Liver (tissue), 9 donors: ENCODE data around the gene HEPACAM2. TPM values are rescaled to one million over a fixed set of nuclear protein-coding genes. Genes with fewer than 3 reads are reported as not detected.
A peak's percentile ranks its signal among the peaks of the same experiment; 100 is the strongest.

ENCODE experiments used
- DNase-seq: peaks from one replicate; pipeline ENCODE4 v3.0.0-alpha.2; 2017; ENCODE audit warnings: low spot score
- H3K27ac ChIP-seq, 2 donors: one replicate each; pipeline ENCODE4 v1.7.0; 2013; ENCODE audit warnings: inconsistent platforms in 2 of 2, low read length in 2 of 2, control low read depth in 1 of 2, low read depth in 1 of 2, mild to moderate bottlenecking in 1 of 2
- H3K27me3 ChIP-seq, 4 donors: one replicate each; pipeline versions ENCODE4 v1.6.1 to v1.7.0; 2013; ENCODE audit warnings: low read length in 3 of 4, inconsistent platforms in 1 of 4, mild to moderate bottlenecking in 1 of 4, moderate library complexity in 1 of 4; ENCODE audit not compliant: control insufficient read depth in 4 of 4, insufficient read depth in 4 of 4
- H3K36me3 ChIP-seq, 4 donors: one replicate each; pipeline versions ENCODE4 v1.6.1 to v1.7.0; 2013; ENCODE audit warnings: low read length in 3 of 4, mild to moderate bottlenecking in 3 of 4, low read depth in 1 of 4, moderate library complexity in 1 of 4; ENCODE audit not compliant: control insufficient read depth in 4 of 4, insufficient read depth in 3 of 4
- H3K4me1 ChIP-seq, 4 donors: one replicate each; pipeline versions ENCODE4 v1.6.1 to v1.7.0; 2013; ENCODE audit warnings: low read length in 3 of 4, mild to moderate bottlenecking in 3 of 4, moderate library complexity in 1 of 4; ENCODE audit not compliant: control insufficient read depth in 4 of 4, insufficient read depth in 4 of 4
- H3K4me3 ChIP-seq, 3 donors: one replicate each; pipeline versions ENCODE4 v1.6.1 to v1.7.0; 2013; ENCODE audit warnings: low read length in 3 of 3, control low read depth in 1 of 3, low read depth in 1 of 3, mild to moderate bottlenecking in 1 of 3
- H3K9ac ChIP-seq, 2 donors: one replicate each; pipeline ENCODE4 v1.7.0; 2013; ENCODE audit warnings: low read length in 2 of 2, mild to moderate bottlenecking in 2 of 2, moderate library complexity in 2 of 2, control low read depth in 1 of 2, low read depth in 1 of 2
- H3K9me3 ChIP-seq, 4 donors: one replicate each; pipeline versions ENCODE4 v1.6.1 to v1.7.0; 2013; ENCODE audit warnings: low read length in 3 of 4; ENCODE audit not compliant: control insufficient read depth in 4 of 4
- ATF3 ChIP-seq: IDR thresholded peaks from 2 replicates; pipeline ENCODE4 v1.6.1; 2016; ENCODE audit warnings: antibody characterized with exemption
- CTCF ChIP-seq: fragments of 150-350 bp; IDR thresholded peaks from 2 replicates; pipeline ENCODE4 v1.5.1; 2017; ENCODE audit warnings: improper control_type of control experiment, low read depth, low read length; ENCODE audit not compliant: missing input control
- EGR1 ChIP-seq, 2 donors: IDR thresholded peaks; 2 replicates each; pipeline ENCODE4 v1.6.1; 2016 to 2018; ENCODE audit warnings: antibody characterized with exemption in 2 of 2, low read depth in 2 of 2
- FOXA1 ChIP-seq: IDR thresholded peaks from 2 replicates; pipeline ENCODE4 v1.6.1; 2016; ENCODE audit warnings: antibody characterized with exemption
- FOXA2 ChIP-seq: IDR thresholded peaks from 2 replicates; pipeline ENCODE4 v1.6.1; 2016; ENCODE audit warnings: antibody characterized with exemption
- GABPA ChIP-seq, 2 donors: IDR thresholded peaks in 1 of 2; conservative IDR thresholded peaks in 1 of 2; 2 replicates each; pipeline ENCODE4 v1.6.1; 2016; ENCODE audit warnings: antibody characterized with exemption in 2 of 2, mild to moderate bottlenecking in 1 of 2, moderate library complexity in 1 of 2
- HNF4A ChIP-seq, 2 donors: conservative IDR thresholded peaks; 2 replicates each; pipeline ENCODE4 v1.6.1; 2016; ENCODE audit warnings: antibody characterized with exemption in 2 of 2, mild to moderate bottlenecking in 2 of 2
- HNF4G ChIP-seq: IDR thresholded peaks from 2 replicates; pipeline ENCODE4 v1.6.1; 2016; ENCODE audit warnings: antibody characterized with exemption
- MAX ChIP-seq: IDR thresholded peaks from 2 replicates; pipeline ENCODE4 v1.6.1; 2016; ENCODE audit warnings: antibody characterized with exemption
- NR2F2 ChIP-seq: IDR thresholded peaks from 2 replicates; pipeline ENCODE4 v1.6.1; 2016; ENCODE audit warnings: antibody characterized with exemption
- RAD21 ChIP-seq, 2 donors: IDR thresholded peaks; 2 replicates each; pipeline ENCODE4 v1.6.1; 2016; ENCODE audit warnings: antibody characterized with exemption in 2 of 2, mild to moderate bottlenecking in 2 of 2
- REST ChIP-seq: IDR thresholded peaks from 2 replicates; pipeline ENCODE4 v1.6.1; 2016; ENCODE audit warnings: antibody characterized with exemption, mild to moderate bottlenecking
- RXRA ChIP-seq, 2 donors: IDR thresholded peaks; 2 replicates each; pipeline ENCODE4 v1.6.1; 2017 to 2018; ENCODE audit warnings: antibody characterized with exemption in 2 of 2, mild to moderate bottlenecking in 1 of 2
- TAF1 ChIP-seq: conservative IDR thresholded peaks from 2 replicates; pipeline ENCODE4 v1.6.1; 2016; ENCODE audit warnings: antibody characterized with exemption, mild to moderate bottlenecking
- YY1 ChIP-seq: IDR thresholded peaks from 2 replicates; pipeline ENCODE4 v1.6.1; 2016; ENCODE audit warnings: antibody characterized with exemption, mild to moderate bottlenecking
- WGBS: extraction: QIAGEN DNeasy Blood & Tissue Kit; methylation state at CpG from one replicate; pipeline ENCODE4 v1.1.7; 2013; 5-methylcytosine and 5-hydroxymethylcytosine counted together
- polyA plus RNA-seq, 2 donors: library from polyadenylated mRNA; stranded (reverse) in 1 of 2; unstranded in 1 of 2; fragments of 200-250 nt in 1 of 2; fragments of >200 nt in 1 of 2; fragmentation: Nextera tagmentation in 1 of 2; extraction: Ambion mirVana in 1 of 2; gene quantifications; one replicate each; pipeline versions ENCODE4 v1.2.1 to v1.2.3, GENCODE V29; 2013 to 2015
- total RNA-seq, 2 donors: library from RNA; depleted of rRNA; stranded (reverse); fragments of >200 nt; gene quantifications; one replicate each; pipeline ENCODE4 v1.2.3, GENCODE V29; 2014
- donor health status: healthy.
- donor health status: healthy.
- donor health status: healthy.
- donor health status: healthy.
- donor health status: healthy.

The HEPACAM2 gene
- total and polyA plus RNA-seq, 4 donors = 4.4 TPM; not detected in 3

- TF ChIP-seq REST (no peak), NR2F2 (no peak), TAF1 (no peak), EGR1 (IDR thresholded peaks at IDR 0.05; ENCODE audit: low read depth in 2 of 2) (no peak), HNF4G (no peak), FOXA1 (no peak)
These were observed 80.2 kb downstream of the HEPACAM2 start (continued) for GRCh38 chr7:93146036-93146435.

- Histone ChIP-seq H3K9me3 (no peaks in the 10 kb centered on the region), H3K9ac (no peak overlapping the region), H3K36me3 (peaks cover 0 to 25% (median 10%) of the 10 kb centered on the region in 4 donors), H3K27ac (no peak overlapping the region), H3K4me1 (peaks cover 0 to 2% (median 0%) of the 10 kb centered on the region in 4 donors), H3K27me3 (no peaks in the 10 kb centered on the region), H3K4me3 (no peak overlapping the region)
- TF ChIP-seq RXRA (IDR thresholded peaks at IDR 0.05) = no peak
- no peak for TF ChIP-seq FOXA1
- no peak for TF ChIP-seq TAF1
- no peak for TF ChIP-seq NR2F2
- TF ChIP-seq FOXA2 = no peak
- no peak for TF ChIP-seq HNF4A (conservative IDR thresholded peaks at IDR 0.05)
- TF ChIP-seq RAD21 (IDR thresholded peaks at IDR 0.05) = no peak
- TF ChIP-seq HNF4G = no peak
- TF ChIP-seq GABPA (IDR thresholded peaks at IDR 0.05 in 1 of 2, conservative IDR thresholded peaks at IDR 0.05 in 1 of 2) = no peak
- TF ChIP-seq EGR1 (IDR thresholded peaks at IDR 0.05; ENCODE audit: low read depth in 2 of 2) = no peak
- no peak for TF ChIP-seq YY1
- DNase-seq = no peak
- WGBS = 70% methylated on average over 3 of the region's 3 CpGs
These were observed 80.9 kb downstream of the HEPACAM2 start for GRCh38 chr7:93145354-93145753.

- Histone ChIP-seq H3K27me3 (no peaks in the 10 kb centered on the region), H3K36me3 (peaks cover 3 to 39% (median 13%) of the 10 kb centered on the region in 4 donors), H3K4me3 (peak overlapping the region in 1 of 3 donors; percentile 3), H3K9ac (no peak overlapping the region), H3K27ac (no peak overlapping the region), H3K9me3 (peaks cover 0 to 4% (median 2%) of the 10 kb centered on the region in 4 donors), H3K4me1 (no peaks in the 10 kb centered on the region)
- no peak for DNase-seq
- 91% methylated on average over 1 of the region's 1 CpG for WGBS
- TF ChIP-seq GABPA (IDR thresholded peaks at IDR 0.05 in 1 of 2, conservative IDR thresholded peaks at IDR 0.05 in 1 of 2) (no peak), MAX (no peak), ATF3 (no peak), EGR1 (IDR thresholded peaks at IDR 0.05; ENCODE audit: low read depth in 2 of 2) (no peak), CTCF (no peak)
These were observed 84.1 kb downstream of the HEPACAM2 start for GRCh38 chr7:93142127-93142526.
